NCI-H2107 (cell line): ENCODE measurements around the gene PLIN4.
A peak's percentile ranks its signal among the peaks of the same experiment; 100 is the strongest.

ENCODE experiments used
- DNase-seq: peaks from one replicate; lab custom pipeline; 2025; lab: John Stamatoyannopoulos, UW

The PLIN4 gene

GRCh38 chr19:4491446-4491845 is 26.8 kb downstream of the PLIN4 start:
- DNase-seq, result no peak

DNA sequence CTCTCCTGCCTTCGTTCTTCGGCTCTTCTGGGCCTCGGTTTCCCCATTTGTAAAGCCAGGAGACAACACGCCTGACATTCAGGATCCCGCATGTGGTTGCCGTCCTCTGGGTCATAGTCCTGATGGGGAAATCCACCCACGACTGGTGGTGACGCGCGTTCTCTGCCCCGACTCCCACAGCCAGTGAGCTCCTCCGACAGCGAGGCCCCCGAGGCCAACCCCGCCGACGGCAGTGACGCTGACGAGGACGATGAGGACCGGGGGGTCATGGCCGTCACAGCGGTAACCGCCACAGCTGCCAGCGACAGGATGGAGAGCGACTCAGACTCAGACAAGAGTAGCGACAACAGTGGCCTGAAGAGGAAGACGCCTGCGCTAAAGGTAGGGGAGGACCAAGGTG is 29.8 kb downstream of the PLIN4 start:
- no peak for DNase-seq

DNA sequence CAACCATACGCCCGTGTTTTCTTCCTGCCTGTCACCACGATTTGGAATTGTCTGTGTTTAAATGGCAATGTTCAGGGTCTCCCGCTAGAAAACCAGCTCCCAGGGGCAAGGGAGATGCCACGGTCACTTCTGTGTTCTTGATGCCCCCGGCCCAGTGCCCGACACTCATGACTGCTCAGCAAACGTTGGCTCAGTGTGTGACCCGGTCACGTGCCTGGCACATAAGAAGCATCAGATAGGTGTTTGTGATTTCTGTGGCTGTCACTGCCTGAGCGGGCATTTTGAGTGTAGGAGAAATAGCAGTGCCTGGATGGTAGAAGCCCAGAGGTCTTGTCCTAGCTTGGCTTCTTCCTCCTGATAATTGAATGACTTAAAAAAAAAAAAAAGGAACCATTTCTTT is 30.7 kb downstream of the PLIN4 start:
- no peak for DNase-seq

- no peak for DNase-seq
Measured at GRCh38 chr19:4483385-4483784, 34.9 kb downstream of the PLIN4 start.

DNA sequence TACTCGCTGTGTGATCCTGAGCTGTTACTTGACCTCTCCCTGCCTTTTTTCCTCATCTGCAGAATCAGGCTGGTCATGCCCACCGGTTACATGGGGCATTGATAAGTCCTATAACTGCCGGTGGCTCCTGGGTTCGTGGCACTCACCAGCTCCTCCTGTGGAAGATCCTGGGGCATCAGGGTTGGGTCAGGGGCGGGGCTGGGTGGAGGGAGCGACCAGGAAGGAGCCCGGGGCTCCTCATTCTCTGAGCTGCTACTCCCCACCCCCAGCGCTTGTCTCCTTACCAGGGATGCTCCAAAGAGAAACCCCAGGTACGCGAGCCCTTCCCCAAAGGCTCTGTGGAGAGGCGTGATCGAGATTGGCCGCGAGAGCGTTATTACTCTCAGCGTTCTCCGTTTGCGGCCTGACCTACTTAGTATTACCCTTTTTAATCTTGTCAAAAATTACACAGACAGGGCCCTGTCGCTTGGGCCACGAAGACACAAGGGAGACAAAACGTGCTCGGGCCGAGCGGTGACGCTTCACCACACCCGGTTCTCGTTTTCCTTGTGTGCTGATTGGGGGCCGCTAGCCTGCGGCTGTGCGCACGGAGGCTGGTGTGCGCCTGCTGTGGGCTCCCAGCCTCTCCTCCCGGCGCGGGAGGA is 35.4 kb downstream of the PLIN4 start:
- no peak for DNase-seq

GRCh38 chr19:4477034-4477801 is 41.1 kb downstream of the PLIN4 start:
- no peak for DNase-seq

DNA sequence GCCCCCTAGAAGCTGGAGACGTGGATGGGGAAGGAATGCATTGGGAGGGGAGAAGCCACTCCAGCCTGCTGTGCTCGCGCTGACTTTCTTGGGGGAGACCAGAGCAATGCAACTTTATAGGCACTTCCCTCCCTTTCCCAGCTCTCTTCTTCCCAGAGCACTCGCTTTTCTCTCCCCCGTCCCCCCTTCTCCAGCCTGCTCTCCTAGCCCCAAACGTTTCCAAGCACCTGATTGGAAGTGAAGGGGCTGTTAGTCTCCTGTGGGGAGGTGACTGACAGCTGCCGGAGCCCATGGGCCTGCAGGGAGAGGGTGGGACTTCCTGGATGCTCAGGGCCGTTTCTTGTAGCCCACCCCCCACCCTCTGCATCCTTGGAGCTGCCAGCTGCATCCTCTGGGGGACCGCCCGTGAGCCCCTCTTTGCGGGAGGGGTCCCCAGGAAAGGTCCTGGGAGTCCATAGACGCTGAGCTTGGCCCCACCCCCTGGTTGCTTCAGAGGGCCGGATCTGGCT is 43.7 kb downstream of the PLIN4 start:
- peak; percentile 19 for DNase-seq

DNA sequence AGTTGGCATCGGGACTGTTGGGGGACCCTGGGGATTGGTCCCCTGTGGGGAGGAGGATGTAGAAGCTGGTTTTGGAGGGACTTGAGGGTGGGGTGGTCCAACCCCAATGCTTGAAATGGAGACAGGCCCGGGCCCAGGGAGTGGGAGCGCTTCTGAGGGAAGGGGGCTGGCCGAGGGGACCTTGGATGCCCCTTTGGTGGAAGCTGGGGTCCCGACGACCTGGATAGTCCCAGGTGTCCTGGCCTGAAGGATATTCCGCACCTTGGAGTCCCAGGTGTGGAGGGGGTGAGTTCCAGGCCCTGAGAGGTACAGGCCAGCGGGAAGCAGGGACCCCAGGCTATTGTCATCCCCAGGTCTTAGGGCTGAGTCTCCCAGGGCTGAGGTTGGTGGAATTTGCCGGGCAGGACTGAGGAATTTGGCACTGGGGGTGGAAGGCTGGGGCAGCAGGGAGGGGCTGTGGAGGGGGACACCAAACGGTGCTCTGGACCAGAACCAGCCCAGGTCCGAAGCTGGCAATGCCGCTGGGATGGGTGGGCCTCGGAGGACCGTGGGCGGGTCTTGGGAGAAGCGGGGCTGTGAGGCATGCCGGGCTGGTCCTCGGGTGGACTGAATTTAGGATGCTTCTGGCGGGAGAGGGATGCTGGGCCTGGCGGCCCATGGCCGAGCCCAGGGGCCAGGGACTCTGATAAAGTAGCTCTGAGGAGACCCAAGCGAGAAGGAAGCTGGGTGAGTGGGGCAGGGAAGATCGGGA is 44.3 kb downstream of the PLIN4 start:
- DNase-seq, result no peak

- no peak for DNase-seq
Measured at GRCh38 chr19:4473011-4473762, 45.1 kb downstream of the PLIN4 start.

DNA sequence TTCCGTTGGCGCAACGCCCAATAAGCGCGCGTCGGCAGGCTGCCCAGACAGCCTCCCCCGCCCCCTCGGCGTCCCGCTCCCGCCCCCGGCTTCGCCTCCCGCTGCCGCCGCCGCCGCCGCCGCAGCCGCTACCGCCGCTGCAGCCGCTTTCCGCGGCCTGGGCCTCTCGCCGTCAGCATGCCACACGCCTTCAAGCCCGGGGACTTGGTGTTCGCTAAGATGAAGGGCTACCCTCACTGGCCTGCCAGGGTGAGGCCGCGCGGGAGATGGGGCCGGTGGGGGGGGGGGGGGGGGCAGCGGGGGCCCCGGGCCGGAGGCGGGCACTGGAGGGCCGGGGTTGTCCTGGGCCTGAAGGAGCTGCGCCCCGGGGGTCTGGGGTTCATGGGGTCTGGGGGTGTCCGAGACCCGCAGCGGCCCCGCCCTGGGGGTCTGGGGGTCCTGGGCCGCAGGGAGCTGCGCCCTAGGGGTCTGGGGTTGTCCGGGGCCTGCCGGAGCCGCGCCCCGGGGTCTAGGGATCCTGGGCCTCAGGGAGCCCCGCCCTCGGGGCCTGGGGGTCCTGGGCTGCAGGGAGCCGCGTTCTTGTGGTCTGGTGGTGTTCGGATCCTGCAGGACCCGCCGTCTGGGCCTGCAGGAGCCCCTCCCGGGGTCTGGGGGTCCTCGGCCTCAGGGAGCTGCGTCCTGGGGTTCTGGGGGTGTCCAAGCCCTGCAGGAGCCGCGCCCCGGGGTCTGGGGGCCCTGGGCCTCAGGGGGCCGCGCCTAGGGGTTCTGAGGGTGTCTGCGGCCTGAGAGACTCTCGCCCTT is 45.9 kb downstream of the PLIN4 start, which contains the start of gene HDGFL2:
Gene HDGFL2 (plus strand): TSS at position 124 of the 801 bp plus-strand sequence. CDS start 54 bp downstream, at position 178.
- DNase-seq, result no peak

GRCh38 chr19:4471403-4472173 is 46.7 kb downstream of the PLIN4 start:
- DNase-seq, result peak; percentile 99

GRCh38 chr19:4467835-4468234 is 50.5 kb downstream of the PLIN4 start:
- DNase-seq, result no peak

DNA sequence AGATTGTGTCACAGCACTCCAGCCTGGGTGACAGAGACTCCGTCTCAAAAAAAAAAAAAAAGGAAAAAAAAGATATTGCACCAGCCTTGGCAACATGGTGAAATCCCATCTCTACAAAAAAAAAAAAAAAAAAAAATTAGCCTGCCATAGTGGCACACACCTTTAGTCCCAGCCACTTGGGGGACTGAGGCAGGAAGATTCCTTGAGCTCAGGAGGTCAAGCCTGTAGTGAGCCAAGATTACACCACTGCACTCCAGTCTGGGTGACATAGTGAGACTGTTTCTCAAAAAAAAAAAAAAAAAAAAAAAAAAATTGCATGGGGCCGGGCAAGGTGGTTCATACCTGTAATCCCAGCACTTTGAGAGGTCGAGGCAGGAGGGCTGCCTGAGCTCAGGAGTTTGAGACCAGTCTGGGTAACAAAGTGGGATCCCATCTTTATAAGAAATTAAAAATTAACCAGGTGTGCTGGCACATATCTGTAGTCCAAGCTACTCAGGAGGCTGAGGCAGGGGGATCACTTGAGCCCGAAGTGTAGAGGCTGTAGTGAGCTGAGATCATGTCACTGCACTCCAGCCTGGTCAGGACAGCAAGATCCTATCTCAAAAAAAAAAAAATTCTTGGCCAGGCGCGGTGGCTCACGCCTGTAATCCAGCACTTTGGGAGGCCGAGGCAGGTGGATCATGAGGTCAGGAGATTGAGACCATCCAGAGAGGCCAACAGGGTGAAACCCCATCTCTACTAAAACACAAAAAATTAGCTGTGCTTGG is 53.3 kb downstream of the PLIN4 start:
- no peak for DNase-seq

DNA sequence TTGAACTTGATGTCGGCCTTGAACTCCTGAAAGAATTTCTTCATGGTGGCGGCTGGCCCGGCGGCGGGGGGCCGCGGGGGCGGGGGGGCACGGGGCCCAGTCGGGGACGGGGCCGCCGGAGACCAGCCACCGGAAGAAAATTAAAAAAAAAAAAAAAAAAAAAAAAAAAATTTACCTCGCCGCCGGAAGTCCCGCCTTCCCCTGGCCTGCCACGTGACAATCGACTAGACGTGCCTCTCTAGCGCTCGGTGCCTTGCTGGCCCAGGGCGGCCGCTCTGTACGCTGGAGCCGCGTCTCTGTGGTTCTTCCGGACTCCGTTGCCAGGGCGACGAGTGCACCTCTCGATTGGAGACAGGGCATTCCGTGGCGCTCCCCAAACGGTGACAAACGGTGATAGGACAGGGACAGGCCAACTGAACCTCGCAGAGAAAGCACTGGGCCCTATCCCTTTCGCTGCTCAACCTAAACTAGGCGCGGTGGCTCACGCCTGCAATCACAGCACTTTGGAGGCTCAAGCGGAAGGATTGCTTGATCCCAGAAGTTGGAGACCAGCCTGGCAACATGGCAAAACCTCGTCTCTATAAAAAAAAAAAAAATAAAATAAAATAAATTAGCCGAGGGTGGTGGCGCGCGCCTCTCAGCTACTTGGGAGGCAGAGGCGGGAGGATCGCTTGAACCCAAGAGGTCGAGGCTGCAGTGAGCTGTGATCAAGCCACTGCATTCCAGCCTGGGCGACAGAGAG is 60.5 kb downstream of the PLIN4 start, which contains the start of gene UBXN6:
Gene UBXN6 (minus strand): TSS at position 141 of the 742 bp plus-strand sequence. CDS start 97 bp downstream, at position 44.
- peak; percentile 97 for DNase-seq

DNA sequence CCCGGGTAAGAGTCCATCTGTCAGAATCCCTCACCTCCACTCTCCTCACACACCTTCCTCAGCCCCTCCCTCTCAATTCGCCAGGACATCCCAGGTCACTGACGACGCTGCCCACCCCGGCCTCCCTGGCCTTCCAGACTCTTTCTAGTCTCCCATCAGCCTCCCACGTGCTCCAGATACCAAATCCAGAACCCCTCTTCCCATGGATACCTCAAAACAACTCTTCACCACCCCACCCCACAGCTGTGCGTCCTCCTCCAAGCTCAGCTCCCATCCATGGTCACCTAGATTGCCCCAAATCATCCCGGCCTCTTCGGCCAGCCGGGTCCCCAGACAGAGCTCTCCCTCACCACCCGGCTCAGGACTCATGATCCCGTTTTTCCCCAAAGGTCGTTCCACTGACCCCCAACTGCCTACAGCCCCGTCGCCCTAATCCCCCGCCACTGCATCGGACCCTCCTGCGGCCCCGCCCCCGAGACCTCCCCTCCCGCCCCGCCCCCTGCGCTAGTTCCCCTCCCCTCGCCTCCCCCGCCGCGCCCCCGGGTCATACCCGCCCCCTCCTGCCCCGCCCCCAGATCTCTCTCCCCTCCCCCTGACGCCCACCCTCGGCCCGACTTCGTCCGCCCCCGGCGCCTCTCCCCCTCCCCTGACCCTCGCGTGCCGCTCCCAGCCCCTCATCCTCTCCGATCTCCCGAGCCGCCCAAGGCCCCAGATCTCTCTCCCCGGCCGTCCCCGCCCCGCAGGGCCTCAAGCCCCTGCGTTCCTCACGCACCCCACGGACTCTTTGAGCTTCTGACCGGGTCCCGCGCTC is 61.2 kb downstream of the PLIN4 start:
- no peak for DNase-seq

DNA sequence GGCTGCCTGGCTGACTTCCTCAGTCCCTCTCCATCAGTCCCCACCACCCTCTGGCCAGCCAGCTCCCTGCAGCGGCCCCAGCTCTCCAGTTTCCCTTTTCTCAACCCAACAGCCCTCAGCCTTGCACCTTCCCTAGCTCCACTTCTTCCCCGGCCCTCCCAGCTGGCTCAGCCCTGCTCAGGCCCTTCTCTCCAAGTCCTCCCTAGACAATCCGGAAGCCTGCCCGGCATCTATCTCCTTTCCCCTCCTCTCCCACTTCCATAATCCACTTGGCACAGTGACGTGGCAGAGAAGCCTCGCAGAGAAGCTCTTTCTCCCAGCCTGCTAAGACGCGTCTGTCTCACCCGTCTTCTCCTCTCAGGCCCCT is 61.8 kb downstream of the PLIN4 start:
- no peak for DNase-seq

DNA sequence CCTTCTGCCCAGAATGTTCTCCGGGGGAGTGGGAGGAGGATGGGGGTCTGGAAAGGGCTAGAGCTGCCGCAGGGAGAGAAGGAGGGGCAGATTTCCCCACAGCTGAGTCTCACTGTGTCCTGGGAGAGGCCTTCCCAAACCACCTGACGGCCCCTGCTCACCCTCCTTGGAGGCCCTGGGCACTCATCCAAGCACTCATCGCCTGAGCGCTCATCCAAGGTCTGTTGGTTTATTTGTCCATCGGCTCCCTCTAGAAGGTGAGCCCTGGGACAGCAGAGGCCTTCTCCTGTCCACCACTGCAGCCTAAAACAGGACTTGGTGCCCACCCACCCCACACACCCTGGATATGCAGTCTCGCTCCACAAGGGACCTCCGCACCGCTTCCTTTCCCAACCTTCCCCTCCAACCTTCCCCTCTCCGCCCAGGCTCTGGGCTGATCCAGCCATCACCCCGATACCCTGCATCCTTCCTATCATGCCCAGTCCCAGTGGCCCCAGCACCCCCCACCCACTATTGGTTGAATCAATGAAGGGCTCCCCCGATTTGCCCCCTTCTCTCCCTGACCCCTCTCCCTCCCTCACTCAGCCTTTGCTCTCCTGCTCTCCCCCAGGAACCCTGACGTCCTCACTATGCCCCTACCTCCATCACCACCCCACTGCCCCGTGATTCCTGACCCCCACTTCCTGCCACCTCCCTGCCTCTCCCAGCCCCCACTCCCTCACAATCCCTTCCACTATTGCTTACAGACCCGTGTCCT is 62.4 kb downstream of the PLIN4 start:
- DNase-seq, result peak; percentile 52
